HCT116 (cell line): Measurements from ENCODE around the gene CCDC57. TPM values are rescaled to one million over a fixed set of nuclear protein-coding genes. Genes with fewer than 3 reads are reported as not detected.

Experiments used
- ATAC-seq: fragments of 200-7000 bp; cut with Tn5 transposase; 2 replicates; pipeline ENCODE4 v1.9.1; 2020; ENCODE audit warnings: mild to moderate bottlenecking, moderate library complexity
- BruUV-seq: library from RNA; stranded (reverse); fragments of 400-500 nt; replicated peaks from 2 replicates; lab custom pipeline; 2021; lab: Mats Ljungman, UMichigan
- CTCF ChIA-PET: fragments of 300-600 bp; sonication (Branson Sonifier 250); formaldehyde crosslinking; loops from one replicate; lab custom pipeline; 2021; ENCODE audit warnings: antibody characterized with exemption; lab: Charles Lee
- POLR2A ChIA-PET: fragments of 300-600, 350-600 bp; sonication (Branson Sonifier 250); formaldehyde crosslinking; loops from one replicate; lab custom pipeline; 2021; ENCODE audit warnings: antibody characterized with exemption; lab: Charles Lee
- RAD21 ChIA-PET, 2 experiments: fragments of 300-600 bp; sonication (Branson Sonifier 250); formaldehyde crosslinking; loops; one replicate each; lab custom pipeline; 2023; ENCODE audit warnings: low total read pairs in 2 of 2; ENCODE audit not compliant: uncharacterized antibody in 2 of 2, unreplicated experiment in 2 of 2, low non-redundant PET in 1 of 2; lab: Charles Lee
- DNase-seq: peaks from one replicate; pipeline ENCODE4 v3.0.0-alpha.2; 2010; ENCODE audit warnings: low read depth, low spot score
- H2AFZ ChIP-seq: fragments of 200-600 bp; shearing (Covaris generic), sonication (generic); 2 replicates; pipeline ENCODE4 v1.6.1; 2017; ENCODE audit warnings: low read depth, mixed run types, mixed read lengths, antibody characterized with exemption, low read length; ENCODE audit not compliant: poor library complexity, severe bottlenecking
- H3K27ac ChIP-seq: 2 replicates; pipeline ENCODE4 v1.5.1; 2012; ENCODE audit warnings: low read depth, low read length
- H3K27me3 ChIP-seq: fragments of 200-600 bp; sonication (generic); 2 replicates; pipeline ENCODE4 v1.6.1; 2016; ENCODE audit warnings: mixed run types, low read length, mixed read lengths; ENCODE audit not compliant: insufficient read depth
- H3K36me3 ChIP-seq, 2 experiments: fragments of 200-500 bp in 1 of 2; fragments of 200-600 bp in 1 of 2; sonication (Bioruptor generic) in 1 of 2; sonication (generic) in 1 of 2; 2 replicates each; pipeline versions ENCODE4 v1.5.1 to v1.6.1; 2014 to 2016; ENCODE audit warnings: low read length in 2 of 2, inconsistent platforms in 1 of 2, mixed read lengths in 1 of 2, mixed run types in 1 of 2; ENCODE audit not compliant: insufficient read depth in 2 of 2, control insufficient read depth in 1 of 2
- H3K4me1 ChIP-seq, 2 experiments: fragments of 200-600 bp in 1 of 2; sonication (generic) in 1 of 2; 2 replicates each; pipeline versions ENCODE4 v1.5.1 to v1.6.1; 2012 to 2017; ENCODE audit warnings: low read length in 2 of 2, inconsistent platforms in 1 of 2, mild to moderate bottlenecking in 1 of 2, mixed read lengths in 1 of 2, mixed run types in 1 of 2, moderate library complexity in 1 of 2; ENCODE audit not compliant: insufficient read depth in 2 of 2, control insufficient read depth in 1 of 2
- H3K4me2 ChIP-seq: fragments of 200-600 bp; sonication (generic); 2 replicates; pipeline ENCODE4 v1.6.1; 2017; ENCODE audit warnings: mixed run types, low read length, mixed read lengths
- H3K4me3 ChIP-seq, 2 experiments: fragments of 200-600 bp in 1 of 2; sonication (generic) in 1 of 2; replicated peaks in 1 of 2; 2 replicates each; pipeline ENCODE4 v1.5.1; 2011 to 2016; ENCODE audit warnings: low read length in 2 of 2, control low read depth in 1 of 2, low read depth in 1 of 2, mild to moderate bottlenecking in 1 of 2, mixed read lengths in 1 of 2, mixed run types in 1 of 2
- H3K79me2 ChIP-seq: fragments of 200-600 bp; sonication (generic); 2 replicates; pipeline ENCODE4 v1.6.1; 2017; ENCODE audit warnings: mild to moderate bottlenecking, mixed run types, low read length, moderate library complexity, mixed read lengths; ENCODE audit not compliant: insufficient read depth
- H3K9ac ChIP-seq: fragments of 200-600 bp; sonication (generic); 2 replicates; pipeline ENCODE4 v1.6.1; 2016; ENCODE audit warnings: low read length, mixed read lengths
- H3K9me2 ChIP-seq: fragments of 200-600 bp; sonication (generic), shearing (Covaris generic); 2 replicates; pipeline ENCODE4 v1.6.1; 2017; ENCODE audit warnings: mixed run types, mild to moderate bottlenecking, moderate library complexity; ENCODE audit not compliant: insufficient read depth
- H3K9me3 ChIP-seq, 2 experiments: fragments of 200-500 bp in 1 of 2; fragments of 200-600 bp in 1 of 2; sonication (Bioruptor generic) in 1 of 2; sonication (generic) in 1 of 2; 2 replicates each; pipeline ENCODE4 v1.6.1; 2014 to 2017; ENCODE audit warnings: low read length in 2 of 2, mixed read lengths in 2 of 2, inconsistent platforms in 1 of 2, low read depth in 1 of 2, mild to moderate bottlenecking in 1 of 2, mixed run types in 1 of 2, moderate library complexity in 1 of 2; ENCODE audit not compliant: control insufficient read depth in 1 of 2, insufficient read depth in 1 of 2
- H4K20me1 ChIP-seq: fragments of 200-600 bp; sonication (generic), shearing (Covaris generic); 2 replicates; pipeline ENCODE4 v1.6.1; 2017; ENCODE audit warnings: mixed run types, mild to moderate bottlenecking, moderate library complexity; ENCODE audit not compliant: insufficient read depth
- EGR1 ChIP-seq: IDR thresholded peaks from 2 replicates; pipeline ENCODE4 v1.6.1; 2012; ENCODE audit warnings: low read depth
- EZH2phosphoT487 ChIP-seq: fragments of 200-600 bp; IDR thresholded peaks from 2 replicates; pipeline ENCODE4 v1.6.1; 2018; ENCODE audit warnings: antibody characterized with exemption, borderline replicate concordance
- FOSL1 ChIP-seq: IDR thresholded peaks from 2 replicates; pipeline ENCODE4 v1.6.1; 2012; ENCODE audit warnings: low read depth
- JUND ChIP-seq: IDR thresholded peaks from 2 replicates; pipeline ENCODE4 v1.6.1; 2012
- RAD21 ChIP-seq: IDR thresholded peaks from 2 replicates; pipeline ENCODE4 v1.6.1; 2012; ENCODE audit warnings: low read depth, mild to moderate bottlenecking
- SIN3A ChIP-seq: IDR thresholded peaks from 2 replicates; pipeline ENCODE4 v1.6.1; 2012; ENCODE audit warnings: low read depth
- intact Hi-C: fragments of 100-400 bp; cut with micrococcal nuclease; formaldehyde crosslinking; loops from 2 replicates; pipeline ENCODE4 v1.10.0; 2022
- total RNA-seq: library from RNA; stranded (reverse); gene quantifications from one replicate; pipeline ENCODE4 v1.2.1, GENCODE V29; 2021; ENCODE audit not compliant: unreplicated experiment
- TF ChIP-seq, protein P1 (sequence below): IDR thresholded peaks from 2 replicates; pipeline ENCODE4 v1.6.1; 2012
- TF ChIP-seq, protein P2 (sequence below): IDR thresholded peaks from 2 replicates; pipeline ENCODE4 v1.6.1; 2011; ENCODE audit warnings: mild to moderate bottlenecking, low read length, moderate library complexity; ENCODE audit not compliant: insufficient replicate concordance; ENCODE audit errors: extremely low read depth
- TF ChIP-seq, protein P3 (sequence below): IDR thresholded peaks from 2 replicates; pipeline ENCODE4 v1.6.1; 2012; ENCODE audit warnings: low read depth

Gene CCDC57
- total RNA-seq, 1 experiment from 2014 or later: 143 TPM

DNA sequence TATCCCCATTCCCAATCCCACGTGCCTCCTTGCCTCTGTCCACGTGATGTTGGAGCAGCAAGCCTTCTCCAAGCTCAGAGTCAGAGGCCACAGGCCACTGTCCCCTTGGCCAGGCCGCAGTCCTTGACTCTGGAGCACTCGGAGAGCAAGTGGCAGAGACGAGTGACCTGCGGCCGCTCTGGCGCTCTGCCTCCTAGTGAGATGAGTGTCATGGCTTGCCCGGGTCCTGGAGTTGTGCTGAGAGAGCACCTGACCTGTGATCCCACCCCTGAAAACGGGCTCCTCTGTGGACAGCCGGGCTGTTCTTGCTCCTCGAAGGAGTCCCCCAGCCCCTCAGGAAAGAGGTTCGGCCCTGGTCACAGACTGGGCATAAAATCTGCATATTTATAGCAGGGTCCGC, 104.6 kb downstream of the CCDC57 start:
- Histone ChIP-seq H3K4me1 (peaks cover 32 to 43% of the 10 kb centered on the region in 2 experiments), H3K36me3 (peaks cover 0 to 5% of the 10 kb centered on the region in 2 experiments; a peak in 2 of 4 replicates), H3K4me3 (no peak overlapping the region), H2AFZ (no peak overlapping the region), H4K20me1 (no peaks in the 10 kb centered on the region), H3K9me2 (no peaks in the 10 kb centered on the region), H3K9ac (no peak overlapping the region), H3K79me2 (peaks cover 11% of the 10 kb centered on the region; the same call in 1 of the 2 replicates), H3K4me2 (no peak overlapping the region), H3K9me3 (no peaks in the 10 kb centered on the region), H3K27ac (no peak overlapping the region), H3K27me3 (no peaks in the 10 kb centered on the region)
- no peak for DNase-seq
- ChIA-PET CTCF (no interaction called here), RAD21 (no interaction called here), POLR2A (interaction anchor here (2.3 kb wide), 1 partner anchor 10 kb away, joined by 11 read pairs; the partner anchor contains the start of gene FASN)
- BruUV-seq: no TSS peak
- TF ChIP-seq SIN3A (no peak), EGR1 (no peak), RAD21 (no peak), EZH2phosphoT487 (no peak), FOSL1 (no peak), JUND (no peak)
- TF ChIP-seq, protein P1, sequence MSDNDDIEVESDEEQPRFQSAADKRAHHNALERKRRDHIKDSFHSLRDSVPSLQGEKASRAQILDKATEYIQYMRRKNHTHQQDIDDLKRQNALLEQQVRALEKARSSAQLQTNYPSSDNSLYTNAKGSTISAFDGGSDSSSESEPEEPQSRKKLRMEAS: no peak
- TF ChIP-seq, protein P2, sequence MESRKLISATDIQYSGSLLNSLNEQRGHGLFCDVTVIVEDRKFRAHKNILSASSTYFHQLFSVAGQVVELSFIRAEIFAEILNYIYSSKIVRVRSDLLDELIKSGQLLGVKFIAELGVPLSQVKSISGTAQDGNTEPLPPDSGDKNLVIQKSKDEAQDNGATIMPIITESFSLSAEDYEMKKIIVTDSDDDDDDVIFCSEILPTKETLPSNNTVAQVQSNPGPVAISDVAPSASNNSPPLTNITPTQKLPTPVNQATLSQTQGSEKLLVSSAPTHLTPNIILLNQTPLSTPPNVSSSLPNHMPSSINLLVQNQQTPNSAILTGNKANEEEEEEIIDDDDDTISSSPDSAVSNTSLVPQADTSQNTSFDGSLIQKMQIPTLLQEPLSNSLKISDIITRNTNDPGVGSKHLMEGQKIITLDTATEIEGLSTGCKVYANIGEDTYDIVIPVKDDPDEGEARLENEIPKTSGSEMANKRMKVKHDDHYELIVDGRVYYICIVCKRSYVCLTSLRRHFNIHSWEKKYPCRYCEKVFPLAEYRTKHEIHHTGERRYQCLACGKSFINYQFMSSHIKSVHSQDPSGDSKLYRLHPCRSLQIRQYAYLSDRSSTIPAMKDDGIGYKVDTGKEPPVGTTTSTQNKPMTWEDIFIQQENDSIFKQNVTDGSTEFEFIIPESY: no peak
- TF ChIP-seq, protein P3, sequence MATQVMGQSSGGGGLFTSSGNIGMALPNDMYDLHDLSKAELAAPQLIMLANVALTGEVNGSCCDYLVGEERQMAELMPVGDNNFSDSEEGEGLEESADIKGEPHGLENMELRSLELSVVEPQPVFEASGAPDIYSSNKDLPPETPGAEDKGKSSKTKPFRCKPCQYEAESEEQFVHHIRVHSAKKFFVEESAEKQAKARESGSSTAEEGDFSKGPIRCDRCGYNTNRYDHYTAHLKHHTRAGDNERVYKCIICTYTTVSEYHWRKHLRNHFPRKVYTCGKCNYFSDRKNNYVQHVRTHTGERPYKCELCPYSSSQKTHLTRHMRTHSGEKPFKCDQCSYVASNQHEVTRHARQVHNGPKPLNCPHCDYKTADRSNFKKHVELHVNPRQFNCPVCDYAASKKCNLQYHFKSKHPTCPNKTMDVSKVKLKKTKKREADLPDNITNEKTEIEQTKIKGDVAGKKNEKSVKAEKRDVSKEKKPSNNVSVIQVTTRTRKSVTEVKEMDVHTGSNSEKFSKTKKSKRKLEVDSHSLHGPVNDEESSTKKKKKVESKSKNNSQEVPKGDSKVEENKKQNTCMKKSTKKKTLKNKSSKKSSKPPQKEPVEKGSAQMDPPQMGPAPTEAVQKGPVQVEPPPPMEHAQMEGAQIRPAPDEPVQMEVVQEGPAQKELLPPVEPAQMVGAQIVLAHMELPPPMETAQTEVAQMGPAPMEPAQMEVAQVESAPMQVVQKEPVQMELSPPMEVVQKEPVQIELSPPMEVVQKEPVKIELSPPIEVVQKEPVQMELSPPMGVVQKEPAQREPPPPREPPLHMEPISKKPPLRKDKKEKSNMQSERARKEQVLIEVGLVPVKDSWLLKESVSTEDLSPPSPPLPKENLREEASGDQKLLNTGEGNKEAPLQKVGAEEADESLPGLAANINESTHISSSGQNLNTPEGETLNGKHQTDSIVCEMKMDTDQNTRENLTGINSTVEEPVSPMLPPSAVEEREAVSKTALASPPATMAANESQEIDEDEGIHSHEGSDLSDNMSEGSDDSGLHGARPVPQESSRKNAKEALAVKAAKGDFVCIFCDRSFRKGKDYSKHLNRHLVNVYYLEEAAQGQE: no peak
- intact Hi-C loops: loop anchor here (5.0 kb wide), 1 partner anchor 34 kb away; no protein-coding TSS in a partner anchor
- no peak for ATAC-seq
